C4-2B (cell line): ENCODE measurements around the gene MAPKAPK2.

Source experiments
- ZFX ChIP-seq: fragments of 450-650 bp; IDR thresholded peaks from 2 replicates; pipeline ENCODE4 v1.6.1; 2017
- TF ChIP-seq, protein P1 (sequence below): fragments of 450-650 bp; conservative IDR thresholded peaks from 2 replicates; pipeline ENCODE4 v1.5.1; 2017; ENCODE audit warnings: mild to moderate bottlenecking

DNA sequence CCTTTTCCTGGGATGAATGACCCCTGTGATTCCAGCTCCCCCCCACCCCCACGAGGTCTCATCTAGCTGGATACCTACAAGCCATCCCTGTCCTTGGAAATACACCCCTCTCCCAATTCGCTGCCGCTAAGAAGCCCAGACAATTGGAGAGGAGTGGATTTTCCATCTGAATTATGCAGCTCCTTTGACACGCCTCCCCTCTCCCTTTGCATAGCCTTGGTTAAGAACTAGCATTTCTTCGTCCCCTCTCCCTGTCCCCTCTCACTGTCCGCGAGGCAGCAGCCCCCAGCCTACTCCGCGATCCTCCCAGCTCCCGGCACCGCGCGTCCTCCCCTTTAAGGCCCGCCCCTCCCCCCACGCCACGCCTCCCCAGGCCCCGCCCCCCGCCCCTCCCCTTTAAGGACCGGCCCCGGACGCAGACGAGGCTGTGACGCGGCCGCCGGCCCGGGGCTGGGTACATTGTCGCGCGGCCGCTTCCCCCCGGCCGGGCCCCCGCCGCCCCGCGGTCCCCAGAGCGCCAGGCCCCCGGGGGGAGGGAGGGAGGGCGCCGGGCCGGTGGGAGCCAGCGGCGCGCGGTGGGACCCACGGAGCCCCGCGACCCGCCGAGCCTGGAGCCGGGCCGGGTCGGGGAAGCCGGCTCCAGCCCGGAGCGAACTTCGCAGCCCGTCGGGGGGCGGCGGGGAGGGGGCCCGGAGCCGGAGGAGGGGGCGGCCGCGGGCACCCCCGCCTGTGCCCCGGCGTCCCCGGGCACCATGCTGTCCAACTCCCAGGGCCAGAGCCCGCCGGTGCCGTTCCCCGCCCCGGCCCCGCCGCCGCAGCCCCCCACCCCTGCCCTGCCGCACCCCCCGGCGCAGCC lies at the start of gene MAPKAPK2:
- TF ChIP-seq ZFX, result no peak
- TF ChIP-seq, protein P1, sequence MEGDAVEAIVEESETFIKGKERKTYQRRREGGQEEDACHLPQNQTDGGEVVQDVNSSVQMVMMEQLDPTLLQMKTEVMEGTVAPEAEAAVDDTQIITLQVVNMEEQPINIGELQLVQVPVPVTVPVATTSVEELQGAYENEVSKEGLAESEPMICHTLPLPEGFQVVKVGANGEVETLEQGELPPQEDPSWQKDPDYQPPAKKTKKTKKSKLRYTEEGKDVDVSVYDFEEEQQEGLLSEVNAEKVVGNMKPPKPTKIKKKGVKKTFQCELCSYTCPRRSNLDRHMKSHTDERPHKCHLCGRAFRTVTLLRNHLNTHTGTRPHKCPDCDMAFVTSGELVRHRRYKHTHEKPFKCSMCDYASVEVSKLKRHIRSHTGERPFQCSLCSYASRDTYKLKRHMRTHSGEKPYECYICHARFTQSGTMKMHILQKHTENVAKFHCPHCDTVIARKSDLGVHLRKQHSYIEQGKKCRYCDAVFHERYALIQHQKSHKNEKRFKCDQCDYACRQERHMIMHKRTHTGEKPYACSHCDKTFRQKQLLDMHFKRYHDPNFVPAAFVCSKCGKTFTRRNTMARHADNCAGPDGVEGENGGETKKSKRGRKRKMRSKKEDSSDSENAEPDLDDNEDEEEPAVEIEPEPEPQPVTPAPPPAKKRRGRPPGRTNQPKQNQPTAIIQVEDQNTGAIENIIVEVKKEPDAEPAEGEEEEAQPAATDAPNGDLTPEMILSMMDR, result no peak
